NT2/D1 (cell line): ENCODE measurements around the gene ABCA2.

ENCODE experiments used
- DNase-seq: peaks from one replicate; pipeline ENCODE4 v3.0.0-alpha.2; 2011; ENCODE audit warnings: low read depth, low spot score
- H3K27me3 ChIP-seq: 2 replicates; pipeline ENCODE4 v1.6.0; 2011; ENCODE audit warnings: mild to moderate bottlenecking; ENCODE audit not compliant: insufficient read length, insufficient read depth
- H3K36me3 ChIP-seq: 2 replicates; pipeline ENCODE4 v1.6.1; 2011; ENCODE audit warnings: mild to moderate bottlenecking, low read length, mixed read lengths; ENCODE audit not compliant: insufficient read depth, insufficient read length
- H3K4me1 ChIP-seq: 2 replicates; pipeline ENCODE4 v1.5.1; 2011; ENCODE audit not compliant: insufficient read depth, insufficient read length
- H3K4me3 ChIP-seq: 2 replicates; pipeline ENCODE4 v1.5.1; 2011; ENCODE audit warnings: low read depth; ENCODE audit not compliant: insufficient read length
- H3K9ac ChIP-seq: 2 replicates; pipeline ENCODE4 v1.6.0; 2011; ENCODE audit warnings: low read depth; ENCODE audit not compliant: insufficient read length
- H3K9me3 ChIP-seq: 2 replicates; pipeline ENCODE4 v1.5.1; 2011; ENCODE audit warnings: mild to moderate bottlenecking, low read length; ENCODE audit not compliant: insufficient read depth
- SUZ12 ChIP-seq: IDR thresholded peaks from 2 replicates; pipeline ENCODE4 v1.6.1; 2011; ENCODE audit not compliant: insufficient read length, insufficient read depth; ENCODE audit errors: extremely low read depth
- YY1 ChIP-seq: IDR thresholded peaks from 2 replicates; pipeline ENCODE4 v1.6.1; 2011; ENCODE audit not compliant: insufficient read length, insufficient read depth
- ZNF274 ChIP-seq: IDR thresholded peaks from 2 replicates; pipeline ENCODE4 v1.6.1; 2011; ENCODE audit warnings: mild to moderate bottlenecking, low read depth, low read length

The ABCA2 gene

DNA sequence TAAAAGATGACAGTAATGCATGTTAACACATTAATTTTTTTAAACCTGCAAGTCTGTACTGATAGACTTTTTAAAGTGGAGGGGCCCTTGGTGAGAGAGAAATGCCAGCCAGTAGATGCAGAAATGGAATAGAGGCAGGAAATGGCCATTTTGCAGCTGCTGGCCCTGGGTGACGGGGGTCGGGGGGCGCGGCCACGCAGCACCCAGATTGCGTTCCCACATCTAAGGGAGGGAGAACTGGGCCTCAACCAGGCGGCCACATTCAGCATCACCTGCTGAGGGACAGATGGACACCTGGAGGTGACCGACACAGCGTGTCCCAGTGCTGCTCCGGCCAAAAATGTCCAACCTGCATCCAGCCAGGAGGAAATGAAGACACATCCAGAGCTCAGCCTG is 25.4 kb downstream of the ABCA2 start:
- DNase-seq, result no peak
- no peak overlapping the region for H3K4me3 ChIP-seq
- H3K9me3 ChIP-seq, result peaks cover 8% of the 10 kb centered on the region; the same call in 1 of the 2 replicates
- peaks cover 5% of the 10 kb centered on the region for H3K4me1 ChIP-seq
- TF ChIP-seq ZNF274 (no peak), SUZ12 (no peak), YY1 (no peak)
- no peaks in the 10 kb centered on the region for H3K36me3 ChIP-seq
- H3K27me3 ChIP-seq, result no peaks in the 10 kb centered on the region
- no peak overlapping the region for H3K9ac ChIP-seq

GRCh38 chr9:137001857-137002645 is 26.0 kb downstream of the ABCA2 start:
- no peak overlapping the region for H3K9ac ChIP-seq
- H3K27me3 ChIP-seq, result no peaks in the 10 kb centered on the region
- H3K36me3 ChIP-seq, result no peaks in the 10 kb centered on the region
- peaks cover 8% of the 10 kb centered on the region; the same call in 1 of the 2 replicates for H3K9me3 ChIP-seq
- DNase-seq, result no peak
- H3K4me3 ChIP-seq, result no peak overlapping the region
- peaks cover 10% of the 10 kb centered on the region for H3K4me1 ChIP-seq
- no peak for TF ChIP-seq SUZ12
- no peak for TF ChIP-seq ZNF274
- no peak for TF ChIP-seq YY1

GRCh38 chr9:137000177-137000930 is 27.7 kb downstream of the ABCA2 start:
- TF ChIP-seq SUZ12 (no peak), YY1 (no peak), ZNF274 (no peak)
- Histone ChIP-seq H3K4me1 (peaks cover 19% of the 10 kb centered on the region), H3K36me3 (peaks cover 2% of the 10 kb centered on the region), H3K27me3 (no peaks in the 10 kb centered on the region), H3K4me3 (no peak overlapping the region), H3K9ac (no peak overlapping the region), H3K9me3 (peaks cover 4% of the 10 kb centered on the region; the same call in 1 of the 2 replicates)
- DNase-seq, result no peak

DNA sequence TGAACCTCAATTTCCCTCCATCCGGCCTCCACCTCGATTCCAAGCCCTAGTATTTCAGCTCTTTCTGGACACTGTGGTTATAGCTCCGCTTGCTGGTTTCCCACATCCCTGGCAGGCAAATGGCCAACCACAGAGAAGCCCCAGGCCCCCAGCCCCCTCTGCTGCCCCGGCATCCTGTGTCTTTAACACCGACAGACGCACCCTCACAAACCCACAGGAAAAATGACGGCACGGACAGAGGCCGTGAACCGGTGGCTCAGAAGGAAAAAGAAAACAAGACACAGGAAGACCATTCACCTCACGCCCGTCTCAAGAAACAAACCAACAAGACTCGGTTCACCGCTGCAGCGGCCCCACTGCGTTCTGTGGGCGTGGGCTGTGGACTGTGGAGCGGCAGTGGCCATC is 30.2 kb downstream of the ABCA2 start:
- no peaks in the 10 kb centered on the region for H3K9me3 ChIP-seq
- H3K27me3 ChIP-seq, result no peaks in the 10 kb centered on the region
- peaks cover 27% of the 10 kb centered on the region for H3K36me3 ChIP-seq
- TF ChIP-seq ZNF274 (no peak), SUZ12 (no peak), YY1 (no peak)
- H3K4me1 ChIP-seq, result peaks cover 25% of the 10 kb centered on the region
- H3K9ac ChIP-seq, result peak overlapping the region; percentile 57
- DNase-seq, result no peak
- H3K4me3 ChIP-seq, result no peak overlapping the region

DNA sequence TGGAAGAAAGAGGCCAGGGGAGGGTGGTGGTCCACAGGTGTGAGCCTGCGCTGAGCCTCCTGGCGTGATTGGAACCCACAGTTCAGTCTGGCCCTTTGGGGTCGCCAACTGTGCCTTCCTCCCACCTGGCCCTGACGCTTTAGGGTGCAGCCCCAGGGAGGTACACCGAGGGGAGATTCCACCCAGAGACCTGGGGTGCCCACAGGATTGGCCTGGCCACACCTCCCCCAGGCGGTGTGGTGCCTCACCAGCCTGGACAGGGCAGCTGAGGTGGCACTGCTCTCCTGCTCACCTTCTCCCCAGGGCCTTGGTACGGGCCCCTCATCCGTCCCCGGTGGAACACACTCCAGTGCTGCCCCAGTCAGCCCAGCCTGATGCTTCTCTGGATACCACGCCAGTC is 30.7 kb downstream of the ABCA2 start:
- no peaks in the 10 kb centered on the region for H3K9me3 ChIP-seq
- H3K4me1 ChIP-seq, result peaks cover 25% of the 10 kb centered on the region
- H3K27me3 ChIP-seq, result no peaks in the 10 kb centered on the region
- TF ChIP-seq YY1 (no peak), ZNF274 (no peak), SUZ12 (no peak)
- peak overlapping the region; percentile 57 for H3K9ac ChIP-seq
- DNase-seq, result no peak
- H3K4me3 ChIP-seq, result no peak overlapping the region
- peaks cover 27% of the 10 kb centered on the region for H3K36me3 ChIP-seq

- Histone ChIP-seq H3K9me3 (no peaks in the 10 kb centered on the region), H3K36me3 (peaks cover 27% of the 10 kb centered on the region), H3K9ac (peak within 1 kb of the TSS; percentile 64), H3K27me3 (no peaks in the 10 kb centered on the region), H3K4me1 (peaks cover 25% of the 10 kb centered on the region), H3K4me3 (no peak within 1 kb of the TSS)
- DNase-seq, result no peak
- no peak for TF ChIP-seq ZNF274
- no peak for TF ChIP-seq SUZ12
- TF ChIP-seq YY1, result no peak
These were observed 31.4 kb downstream of the ABCA2 start, which contains the start of gene CLIC3 for GRCh38 chr9:136996361-136997292. TSS of gene CLIC3 (minus strand) at chr9:136996568. CDS start at chr9:136996543, 25 bp downstream.
